B cell (primary cell): ENCODE data around the gene CACNG7. TPM values are rescaled to one million over a fixed set of nuclear protein-coding genes. Genes with fewer than 3 reads are reported as not detected.

Source experiments
- ATAC-seq: fragments of 200-7000 bp; cut with Tn5 transposase; one replicate; pipeline ENCODE4 v1.10.0; 2021; ENCODE audit warnings: low read depth, mild to moderate bottlenecking, moderate number of reproducible peaks, moderate library complexity
- CTCF ChIA-PET: fragments of 350-600 bp; sonication (Branson Sonifier 250); formaldehyde crosslinking; loops from one replicate; lab custom pipeline; 2021; ENCODE audit warnings: antibody characterized with exemption, inconsistent platforms; lab: Charles Lee
- POLR2A ChIA-PET: fragments of 350-600 bp; sonication (Branson Sonifier 250); formaldehyde crosslinking; loops from one replicate; lab custom pipeline; 2021; ENCODE audit warnings: antibody characterized with exemption; lab: Charles Lee
- DNase-seq: peaks from one replicate; pipeline ENCODE4 v3.0.0; 2013
- H2AFZ ChIP-seq: 2 replicates; pipeline ENCODE4 v1.6.1; 2012; ENCODE audit warnings: mild to moderate bottlenecking, low read depth, low read length; ENCODE audit not compliant: insufficient read depth, poor library complexity, severe bottlenecking
- H3K27ac ChIP-seq, 2 donors: 1 replicate in 1 of 2; 2 replicates in 1 of 2; pipeline ENCODE4 v1.5.1; 2012 to 2013; ENCODE audit warnings: low read length in 2 of 2, mild to moderate bottlenecking in 2 of 2, moderate library complexity in 1 of 2
- H3K27me3 ChIP-seq, 4 experiments: fragments of 200-600 bp in 1 of 4; sonication (generic) in 1 of 4; replicated peaks in 1 of 4; 1 replicate in 2 of 4; 2 replicates in 2 of 4; pipeline versions ENCODE4 v1.6.1 to v1.7.0; 2013 to 2016; ENCODE audit warnings: low read length in 3 of 4, mild to moderate bottlenecking in 2 of 4, mixed read lengths in 1 of 4, moderate library complexity in 1 of 4; ENCODE audit not compliant: insufficient read depth in 4 of 4, control insufficient read depth in 3 of 4; ENCODE audit errors: control extremely low read depth in 1 of 4
- H3K36me3 ChIP-seq, 2 experiments: replicated peaks in 1 of 2; 1 replicate in 1 of 2; 2 replicates in 1 of 2; pipeline versions ENCODE4 v1.6.1 to v1.7.1; 2013; ENCODE audit warnings: low read length in 1 of 2; ENCODE audit not compliant: insufficient read depth in 2 of 2, control insufficient read depth in 1 of 2; ENCODE audit errors: control extremely low read depth in 1 of 2, extremely low read depth in 1 of 2
- H3K4me1 ChIP-seq, 2 donors: fragments of 200-600 bp in 1 of 2; sonication (generic) in 1 of 2; 1 replicate in 1 of 2; 2 replicates in 1 of 2; pipeline versions ENCODE4 v1.5.1 to v1.6.1; 2013 to 2017; ENCODE audit warnings: low read length in 2 of 2; ENCODE audit not compliant: control insufficient read depth in 2 of 2, insufficient read depth in 2 of 2
- H3K4me2 ChIP-seq: replicated peaks from 2 replicates; pipeline ENCODE3; 2012; ENCODE audit warnings: mild to moderate bottlenecking, low read depth, low read length; ENCODE audit not compliant: poor library complexity, severe bottlenecking
- H3K4me3 ChIP-seq, 5 experiments: fragments of 200-600 bp in 1 of 5; sonication (generic) in 1 of 5; 1 replicate in 3 of 5; 2 replicates in 2 of 5; pipeline versions ENCODE4 v1.5.1 to v1.7.0; 2011 to 2016; ENCODE audit warnings: low read length in 4 of 5, mild to moderate bottlenecking in 4 of 5, low read depth in 2 of 5, control low read depth in 1 of 5, moderate library complexity in 1 of 5; ENCODE audit not compliant: insufficient read depth in 1 of 5; ENCODE audit errors: control extremely low read depth in 1 of 5, extremely low read depth in 1 of 5
- H3K79me2 ChIP-seq: fragments of 200-600 bp; sonication (generic); one replicate; pipeline ENCODE4 v1.6.0; 2016; ENCODE audit warnings: low read length; ENCODE audit not compliant: control insufficient read depth, insufficient read depth
- H3K9ac ChIP-seq: fragments of 200-600 bp; sonication (generic); 2 replicates; pipeline ENCODE4 v1.6.1; 2017; ENCODE audit warnings: mild to moderate bottlenecking, low read length, moderate library complexity
- H3K9me3 ChIP-seq, 3 donors: one replicate each; pipeline versions ENCODE4 v1.6.1 to v1.7.1; 2013; ENCODE audit warnings: low read length in 2 of 3; ENCODE audit not compliant: control insufficient read depth in 2 of 3, insufficient read depth in 1 of 3; ENCODE audit errors: control extremely low read depth in 1 of 3
- H4K20me1 ChIP-seq: 2 replicates; pipeline ENCODE4 v1.6.0; 2012; ENCODE audit warnings: mild to moderate bottlenecking, low read length; ENCODE audit not compliant: insufficient read depth, control insufficient read depth, poor library complexity, severe bottlenecking
- H3K27ac Mint-ChIP-seq: one replicate; pipeline ENCODE4 v1.8.0; 2021; ENCODE audit warnings: mixed read lengths
- H3K27me3 Mint-ChIP-seq: one replicate; pipeline ENCODE4 v1.8.0; 2021; ENCODE audit warnings: mixed read lengths
- H3K4me1 Mint-ChIP-seq: one replicate; pipeline ENCODE4 v1.8.0; 2021; ENCODE audit warnings: mixed read lengths
- H3K4me3 Mint-ChIP-seq: one replicate; pipeline ENCODE4 v1.8.0; 2021; ENCODE audit warnings: mixed read lengths
- H3K9me3 Mint-ChIP-seq: one replicate; pipeline ENCODE4 v1.8.0; 2022; ENCODE audit warnings: mixed read lengths; ENCODE audit not compliant: insufficient read depth
- CTCF ChIP-seq: fragments of 200-600 bp; IDR thresholded peaks from one replicate; pipeline ENCODE4 v1.8.0; 2022; ENCODE audit warnings: antibody characterized with exemption, mild to moderate bottlenecking
- EZH2 ChIP-seq: IDR thresholded peaks from 2 replicates; pipeline ENCODE4 v1.6.1; 2012; ENCODE audit warnings: borderline replicate concordance, low read depth, mild to moderate bottlenecking, moderate library complexity, low read length; ENCODE audit not compliant: insufficient read depth, poor library complexity, severe bottlenecking
- WGBS: methylation state at CpG from one replicate; pipeline ENCODE4 v1.1.5; 2013; ENCODE audit warnings: missing lambda C conversion rate; ENCODE audit not compliant: insufficient coverage; 5-methylcytosine and 5-hydroxymethylcytosine counted together
- intact Hi-C: fragments of 100-400 bp; cut with micrococcal nuclease; formaldehyde crosslinking; loops from one replicate; pipeline ENCODE4 v1.10.0; 2022
- polyA plus RNA-seq: library from polyadenylated mRNA; depleted of rRNA; stranded (reverse); fragments of >200 nt; gene quantifications from 2 replicates; pipeline ENCODE4 v1.2.3, GENCODE V29; 2012
- total RNA-seq, 2 donors: library from RNA; stranded (reverse); fragments of 120-200 nt in 1 of 2; gene quantifications; 1 replicate in 1 of 2; 2 replicates in 1 of 2; pipeline versions ENCODE4 v1.2.3 to v1.2.4, GENCODE V29; 2013 to 2022

Gene CACNG7
- total and polyA plus RNA-seq, 2 donors (not counting 1 experiment from before 2014, with no cell fraction given) = not detected

GRCh38 chr19:53912653-53913052, 3.6 kb downstream of the CACNG7 start:
- Histone ChIP-seq H4K20me1 (no peaks in the 10 kb centered on the region), H3K4me3 (no peak overlapping the region), H3K27ac (no peak overlapping the region), H3K27me3 (peaks cover 0 to 51% (median 28%) of the 10 kb centered on the region in 4 experiments), H3K9ac (no peak overlapping the region), H3K79me2 (no peaks in the 10 kb centered on the region), H3K4me1 (peaks cover 16 to 20% of the 10 kb centered on the region in 2 donors), H3K9me3 (peaks cover 0 to 32% (median 0%) of the 10 kb centered on the region in 3 donors), H2AFZ (no peak overlapping the region), H3K36me3 (no peaks in the 10 kb centered on the region), H3K4me2 (no peak overlapping the region)
- DNase-seq = no peak
- ATAC-seq = no peak
- no peak overlapping the region for H3K4me3 Mint-ChIP-seq
- no peak overlapping the region for H3K27ac Mint-ChIP-seq
- ChIA-PET CTCF (no interaction called here), POLR2A (no interaction called here)
- intact Hi-C loops = no loop called here
- H3K9me3 Mint-ChIP-seq = peaks cover 4% of the 10 kb centered on the region
- 77% methylated on average over 18 of the region's 18 CpGs for WGBS
- H3K4me1 Mint-ChIP-seq = peaks cover 18% of the 10 kb centered on the region
- TF ChIP-seq CTCF (no peak), EZH2 (no peak)
- H3K27me3 Mint-ChIP-seq = peaks cover 63% of the 10 kb centered on the region

GRCh38 chr19:53915000-53915399, 5.9 kb downstream of the CACNG7 start:
- ATAC-seq = no peak
- intact Hi-C loops = no loop called here
- Histone ChIP-seq H3K9me3 (peaks cover 0 to 15% (median 0%) of the 10 kb centered on the region in 3 donors), H3K79me2 (no peaks in the 10 kb centered on the region), H3K4me2 (no peak overlapping the region), H4K20me1 (no peaks in the 10 kb centered on the region), H3K4me1 (peaks cover 0 to 2% of the 10 kb centered on the region in 2 donors), H3K36me3 (no peaks in the 10 kb centered on the region), H3K27me3 (peaks cover 0 to 30% (median 13%) of the 10 kb centered on the region in 4 experiments), H2AFZ (no peak overlapping the region), H3K9ac (no peak overlapping the region), H3K27ac (no peak overlapping the region), H3K4me3 (no peak overlapping the region)
- H3K9me3 Mint-ChIP-seq = peaks cover 4% of the 10 kb centered on the region
- WGBS = 62% methylated on average over 5 of the region's 8 CpGs
- no peak overlapping the region for H3K4me3 Mint-ChIP-seq
- no peak overlapping the region for H3K27ac Mint-ChIP-seq
- CTCF ChIA-PET = no interaction called here
- no peak for DNase-seq
- H3K4me1 Mint-ChIP-seq = peaks cover 7% of the 10 kb centered on the region
- H3K27me3 Mint-ChIP-seq = peaks cover 45% of the 10 kb centered on the region
- POLR2A ChIA-PET = no interaction called here
- TF ChIP-seq CTCF = no peak
- TF ChIP-seq EZH2 = no peak
